GM18858 (cell line): ENCODE results near the gene SARS1.

ENCODE experiments used
- ATAC-seq: cut with Tn5 transposase; IDR thresholded peaks from one replicate; pipeline ENCODE4 v1.9.1; 2021; ENCODE audit not compliant: unreplicated experiment

Gene SARS1

GRCh38 chr1:109225711-109226445 is 12.2 kb downstream of the SARS1 start:
- no peak for ATAC-seq

- no peak for ATAC-seq
These were observed 14.4 kb downstream of the SARS1 start for GRCh38 chr1:109228167-109228566.

- ATAC-seq, result no peak
These were observed 15.9 kb downstream of the SARS1 start for GRCh38 chr1:109229531-109230127.

GRCh38 chr1:109231066-109231465 is 17.3 kb downstream of the SARS1 start:
- no peak for ATAC-seq

- no peak for ATAC-seq
These were observed 21.4 kb downstream of the SARS1 start for GRCh38 chr1:109235137-109235536.

- no peak for ATAC-seq
These were observed 23.8 kb downstream of the SARS1 start for GRCh38 chr1:109237512-109237911.

GRCh38 chr1:109238382-109238781 is 24.7 kb downstream of the SARS1 start:
- no peak for ATAC-seq

GRCh38 chr1:109239047-109239408 is 25.3 kb downstream of the SARS1 start:
- ATAC-seq, result no peak

- no peak for ATAC-seq
These were observed 25.8 kb downstream of the SARS1 start for GRCh38 chr1:109239409-109240068.

- no peak for ATAC-seq
These were observed 26.7 kb downstream of the SARS1 start for GRCh38 chr1:109240158-109241152.

- ATAC-seq, result no peak
These were observed 27.6 kb downstream of the SARS1 start for GRCh38 chr1:109241344-109241743.

GRCh38 chr1:109241841-109242345 is 28.2 kb downstream of the SARS1 start:
- ATAC-seq, result no peak

- no peak for ATAC-seq
These were observed 28.7 kb downstream of the SARS1 start for GRCh38 chr1:109242387-109242786.

- no peak for ATAC-seq
These were observed 29.5 kb downstream of the SARS1 start for GRCh38 chr1:109243221-109243620.

GRCh38 chr1:109243860-109244552 is 30.3 kb downstream of the SARS1 start:
- ATAC-seq, result no peak

GRCh38 chr1:109246141-109246551 is 32.4 kb downstream of the SARS1 start:
- no peak for ATAC-seq

GRCh38 chr1:109247401-109248365 is 34.0 kb downstream of the SARS1 start:
- no peak for ATAC-seq

- no peak for ATAC-seq
These were observed 34.7 kb downstream of the SARS1 start for GRCh38 chr1:109248444-109248796.
